HepG2 (cell line): ENCODE results near the gene CENPB. TPM values are rescaled to one million over a fixed set of nuclear protein-coding genes. Genes with fewer than 3 reads are reported as not detected.

Source experiments
- ATF6 ChIP-seq: sonication (generic); formaldehyde crosslinking; conservative IDR thresholded peaks from 2 replicates; pipeline ENCODE4 v1.4.0; 2020; ENCODE audit warnings: missing genetic modification reagents
- CSRNP1 ChIP-seq: sonication (generic); formaldehyde crosslinking; IDR thresholded peaks from 2 replicates; pipeline ENCODE4 v1.8.1; 2023; ENCODE audit warnings: mild to moderate bottlenecking, missing genetic modification reagents
- KMT2B ChIP-seq: IDR thresholded peaks from 2 replicates; pipeline ENCODE4 v1.6.1; 2016; ENCODE audit warnings: missing genetic modification reagents, missing compliant biosample characterization
- PHF20 ChIP-seq: sonication (generic); formaldehyde crosslinking; IDR thresholded peaks from 2 replicates; pipeline ENCODE4 v1.5.0; 2020; ENCODE audit warnings: mild to moderate bottlenecking, missing genetic modification reagents
- PHF21A ChIP-seq: sonication (generic); formaldehyde crosslinking; IDR thresholded peaks from 2 replicates; pipeline ENCODE4 v1.5.0; 2020; ENCODE audit warnings: mild to moderate bottlenecking, missing genetic modification reagents
- REPIN1 ChIP-seq: sonication (generic); formaldehyde crosslinking; IDR thresholded peaks from 2 replicates; pipeline ENCODE4 v1.8.0; 2022; ENCODE audit warnings: missing genetic modification reagents, low read depth, mild to moderate bottlenecking, borderline replicate concordance
- SAFB2 ChIP-seq: sonication (generic); formaldehyde crosslinking; IDR thresholded peaks from 2 replicates; pipeline ENCODE4 v1.5.1; 2020; ENCODE audit warnings: missing genetic modification reagents, low read depth, mild to moderate bottlenecking, borderline replicate concordance
- TCF12 ChIP-seq, 2 experiments: fragments of 450-650 bp in 1 of 2; sonication (generic) in 1 of 2; formaldehyde crosslinking in 1 of 2; IDR thresholded peaks; 2 replicates each; pipeline versions ENCODE4 v1.6.1 to v1.8.0; 2017 to 2022; ENCODE audit warnings: antibody characterized with exemption in 1 of 2, mild to moderate bottlenecking in 1 of 2, missing genetic modification reagents in 1 of 2, moderate library complexity in 1 of 2
- THAP9 ChIP-seq: sonication (generic); formaldehyde crosslinking; IDR thresholded peaks from 2 replicates; pipeline ENCODE4; 2020; ENCODE audit warnings: missing genetic modification reagents, mild to moderate bottlenecking, borderline replicate concordance
- ZNF253 ChIP-seq: sonication (generic); formaldehyde crosslinking; IDR thresholded peaks from 2 replicates; pipeline ENCODE4 v1.8.0; 2022; ENCODE audit warnings: mild to moderate bottlenecking, missing genetic modification reagents, borderline replicate concordance
- ZNF333 ChIP-seq: sonication (generic); formaldehyde crosslinking; IDR thresholded peaks from 2 replicates; pipeline ENCODE4 v1.4.0; 2020; ENCODE audit warnings: mild to moderate bottlenecking, missing genetic modification reagents, borderline replicate concordance
- ZNF724P ChIP-seq: sonication (generic); formaldehyde crosslinking; IDR thresholded peaks from 2 replicates; pipeline ENCODE4 v1.8.0; 2022; ENCODE audit warnings: missing genetic modification reagents, borderline replicate concordance
- ZNF75D ChIP-seq: sonication (generic); formaldehyde crosslinking; IDR thresholded peaks from 2 replicates; pipeline ENCODE4 v1.8.1; 2023; ENCODE audit warnings: missing genetic modification reagents, mild to moderate bottlenecking, borderline replicate concordance
- polyA plus RNA-seq, 8 experiments: library from polyadenylated mRNA; depleted of rRNA in 3 of 8; stranded (reverse) in 7 of 8; unstranded in 1 of 8; fragments of >200 nt; fragmentation: Illumina TruSeq in 4 of 8; extraction: Trizol in 4 of 8; gene quantifications; 2 replicates each; pipeline versions ENCODE4 v1.2.1 to v1.2.3, GENCODE V29; 2011 to 2016; ENCODE audit warnings: low read depth in 4 of 8, missing spikeins in 1 of 8, mixed read lengths in 1 of 8; ENCODE audit not compliant: insufficient read depth in 1 of 8
- total RNA-seq, 5 experiments: library from RNA; depleted of rRNA; stranded (reverse); fragments of >200 nt; fragmentation: Illumina TruSeq; extraction: Trizol; gene quantifications; 2 replicates each; pipeline ENCODE4 v1.2.3, GENCODE V29; 2016; ENCODE audit warnings: low read depth in 1 of 5
- TF ChIP-seq, protein P1 (sequence below): sonication (generic); formaldehyde crosslinking; IDR thresholded peaks from 2 replicates; pipeline ENCODE4 v1.4.0; 2020; ENCODE audit warnings: missing genetic modification reagents, mild to moderate bottlenecking, borderline replicate concordance
- TF ChIP-seq, protein P2 (sequence below): sonication (generic); formaldehyde crosslinking; IDR thresholded peaks from 2 replicates; pipeline ENCODE4 v1.8.0; 2022; ENCODE audit warnings: low read depth, missing genetic modification reagents

CENPB gene
- total and polyA plus RNA-seq, 2 of the 13 experiments (the other 11 are each of a cell fraction or from before 2014, with no cell fraction given), result 10.4 to 54.5 TPM

DNA sequence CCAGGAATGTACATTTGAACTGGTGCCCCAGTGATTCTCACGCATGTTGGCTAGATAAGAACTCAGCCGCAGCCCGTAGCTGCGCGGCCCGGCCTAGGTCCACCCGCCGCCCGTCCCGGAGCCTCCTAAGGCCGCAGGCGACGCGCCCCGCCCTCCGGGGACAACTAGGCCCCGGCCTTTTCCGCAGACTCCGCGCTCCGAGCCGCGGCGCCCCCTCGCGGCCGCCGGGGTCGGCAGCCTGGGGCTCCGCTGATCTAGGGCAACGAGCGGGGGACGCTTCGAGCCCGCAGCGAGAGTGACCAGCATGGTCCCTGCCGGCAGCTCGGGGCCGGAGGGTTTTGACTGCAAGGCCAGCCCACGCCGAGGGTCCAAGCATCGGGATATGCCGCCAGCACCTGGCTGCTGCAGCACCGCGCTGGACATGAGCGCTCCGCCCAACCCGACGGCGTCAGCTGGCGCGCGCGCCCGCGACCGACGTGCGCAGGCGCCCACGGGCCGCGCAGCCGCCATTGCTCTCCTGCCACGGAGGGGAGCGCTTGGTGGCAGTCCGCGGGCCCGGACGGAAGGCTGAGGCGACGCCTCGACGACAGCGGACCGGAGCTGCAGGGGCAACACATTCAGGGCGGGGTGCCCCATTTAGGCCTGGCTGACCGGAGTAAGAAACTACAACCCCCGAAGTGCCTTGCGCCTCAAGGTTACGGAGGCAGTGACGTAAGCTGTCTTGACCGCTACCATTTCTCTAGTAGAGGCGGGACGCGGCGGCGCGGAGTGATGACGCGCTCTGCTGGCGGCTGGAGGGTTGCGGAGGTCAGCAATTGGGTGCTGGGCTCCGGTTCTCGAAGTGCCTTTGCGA lies 33.7 kb upstream of the CENPB start, which contains the start of gene AP5S1 (continued):
- TF ChIP-seq PHF21A (peak; percentile 88), ZNF724P (CRISPR knock-in tag) (peak; percentile 78; the same call in 1 of the 2 replicates), ATF6 (CRISPR knock-in tag) (0 out of 2 replicates have a peak, but pooled peaks have one; percentile 61), ZNF333 (peak; percentile 99), ZNF75D (CRISPR knock-in tag) (no peak), REPIN1 (CRISPR knock-in tag) (peak; percentile 94), CSRNP1 (CRISPR knock-in tag) (peak; percentile 81), PHF20 (CRISPR knock-in tag) (peak; percentile 94), ZNF253 (CRISPR knock-in tag) (no peak), KMT2B (CRISPR knock-in tag) (peak; percentile 99), TCF12 (IDR thresholded peaks at IDR 0.05) (no peak), TCF12 (CRISPR knock-in tag; IDR thresholded peaks at IDR 0.05) (peak; percentile 83), SAFB2 (CRISPR knock-in tag) (peak; percentile 99), THAP9 (CRISPR knock-in tag) (peak; percentile 99)
- TF ChIP-seq, protein P1, sequence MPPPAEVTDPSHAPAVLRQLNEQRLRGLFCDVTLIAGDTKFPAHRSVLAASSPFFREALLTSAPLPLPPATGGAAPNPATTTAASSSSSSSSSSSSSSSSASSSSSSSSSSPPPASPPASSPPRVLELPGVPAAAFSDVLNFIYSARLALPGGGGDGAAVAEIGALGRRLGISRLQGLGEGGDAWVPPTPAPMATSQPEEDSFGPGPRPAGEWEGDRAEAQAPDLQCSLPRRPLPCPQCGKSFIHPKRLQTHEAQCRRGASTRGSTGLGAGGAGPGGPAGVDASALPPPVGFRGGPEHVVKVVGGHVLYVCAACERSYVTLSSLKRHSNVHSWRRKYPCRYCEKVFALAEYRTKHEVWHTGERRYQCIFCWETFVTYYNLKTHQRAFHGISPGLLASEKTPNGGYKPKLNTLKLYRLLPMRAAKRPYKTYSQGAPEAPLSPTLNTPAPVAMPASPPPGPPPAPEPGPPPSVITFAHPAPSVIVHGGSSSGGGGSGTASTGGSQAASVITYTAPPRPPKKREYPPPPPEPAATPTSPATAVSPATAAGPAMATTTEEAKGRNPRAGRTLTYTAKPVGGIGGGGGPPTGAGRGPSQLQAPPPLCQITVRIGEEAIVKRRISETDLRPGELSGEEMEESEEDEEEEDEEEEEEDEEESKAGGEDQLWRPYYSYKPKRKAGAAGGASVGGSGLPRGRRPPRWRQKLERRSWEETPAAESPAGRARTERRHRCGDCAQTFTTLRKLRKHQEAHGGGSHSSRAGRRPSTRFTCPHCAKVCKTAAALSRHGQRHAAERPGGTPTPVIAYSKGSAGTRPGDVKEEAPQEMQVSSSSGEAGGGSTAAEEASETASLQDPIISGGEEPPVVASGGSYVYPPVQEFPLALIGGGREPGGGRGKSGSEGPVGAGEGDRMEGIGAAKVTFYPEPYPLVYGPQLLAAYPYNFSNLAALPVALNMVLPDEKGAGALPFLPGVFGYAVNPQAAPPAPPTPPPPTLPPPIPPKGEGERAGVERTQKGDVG, result peak; percentile 92
- TF ChIP-seq, protein P2, sequence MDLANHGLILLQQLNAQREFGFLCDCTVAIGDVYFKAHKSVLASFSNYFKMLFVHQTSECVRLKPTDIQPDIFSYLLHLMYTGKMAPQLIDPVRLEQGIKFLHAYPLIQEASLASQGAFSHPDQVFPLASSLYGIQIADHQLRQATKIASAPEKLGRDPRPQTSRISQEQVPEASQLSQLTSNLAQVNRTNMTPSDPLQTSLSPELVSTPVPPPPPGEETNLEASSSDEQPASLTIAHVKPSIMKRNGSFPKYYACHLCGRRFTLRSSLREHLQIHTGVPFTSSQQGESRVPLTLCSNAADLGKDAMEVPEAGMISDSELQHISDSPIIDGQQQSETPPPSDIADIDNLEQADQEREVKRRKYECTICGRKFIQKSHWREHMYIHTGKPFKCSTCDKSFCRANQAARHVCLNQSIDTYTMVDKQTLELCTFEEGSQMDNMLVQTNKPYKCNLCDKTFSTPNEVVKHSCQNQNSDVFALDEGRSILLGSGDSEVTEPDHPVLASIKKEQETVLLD, result peak; percentile 84
